Heart left ventricle (tissue), 13 donors: ENCODE results near the gene FAHD1.

Experiments used
- POLR2A ChIP-seq, 2 donors: fragments of 450-650 bp; IDR thresholded peaks; one replicate each; pipeline ENCODE4 v1.6.1; 2017; ENCODE audit warnings: antibody characterized with exemption in 2 of 2, mild to moderate bottlenecking in 2 of 2, moderate library complexity in 2 of 2
- TF ChIP-seq, protein P1 (sequence below), 12 donors: fragments of 200-600 bp; sonication (generic) in 4 of 12; IDR thresholded peaks; one replicate each; pipeline versions ENCODE4 v1.5.0 to v1.8.0; 2018 to 2022; ENCODE audit warnings: antibody characterized with exemption in 12 of 12, mild to moderate bottlenecking in 5 of 12
- donor health status: ischemic (EF 13 %, LVEDD 7.1; RV severe dilation, severe dysfunction).
- donor health status: DM: no; HTN: yes; CAD: no.
- donor health status: DM: no; HTN: no; CAD: no.
- donor health status: ischemic (EF 25% LVEDD 6.9; RV normal size, moderate dysfunction).
- donor health status: ischemic (EF 25% LVEDD 5.7; RV mildly dilated, moderate dysfunction).
- donor health status: ischemic (EF 35%, LVEDD 5.7; RV mildly dilated, moderate dysfunction).
- donor health status: nonischemic (EF 11% LVEDD 7.7; RV severe dilation, severe dysfunction).
- donor health status: DM: yes; HTN: yes; CAD: no.
- donor health status: PGD.
- donor health status: ischemic (EF 29% LVEDD 5.4; RV normal size, mild dysfunction).
- donor health status: nonischemic (EF 23%, LVEDD 6.1; RV moderate dilation, normal function).

DNA sequence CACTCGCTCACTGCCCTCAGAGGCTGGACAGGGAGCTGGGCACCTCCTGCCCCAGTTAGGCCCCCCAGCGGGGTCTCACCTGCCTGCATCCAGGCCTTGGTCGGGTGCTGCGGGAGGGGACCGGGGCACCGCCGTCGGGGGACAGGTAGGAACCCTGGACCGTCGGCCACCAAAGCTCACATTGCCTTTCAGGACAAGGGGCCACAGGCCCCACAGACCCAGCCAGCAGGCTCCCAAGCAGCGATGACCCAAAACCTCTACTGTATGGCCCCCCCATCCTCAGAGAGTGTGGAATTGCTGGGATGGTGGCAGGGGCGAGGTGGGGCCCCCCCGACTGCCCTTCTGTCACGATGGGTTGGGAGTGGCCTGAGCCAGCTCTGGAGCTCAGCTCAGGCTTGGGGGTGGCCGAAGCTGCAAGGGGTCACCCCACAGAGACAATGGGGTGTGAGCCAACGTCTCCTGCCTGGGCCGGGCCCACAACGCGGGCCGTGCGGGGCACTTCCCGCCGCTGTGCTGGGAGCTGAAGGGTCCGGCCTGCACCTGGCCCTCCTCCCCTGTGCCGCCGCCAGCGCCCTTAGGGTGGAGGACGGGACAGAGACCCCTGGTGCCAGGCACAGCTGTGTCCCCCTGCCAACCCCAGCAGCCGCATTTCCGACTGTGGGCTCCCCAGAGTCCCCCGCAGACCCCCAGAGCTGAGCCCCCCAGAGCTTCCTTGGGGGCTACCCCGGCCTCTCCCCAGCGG is 34.0 kb upstream of the FAHD1 start:
- TF ChIP-seq, protein P1, sequence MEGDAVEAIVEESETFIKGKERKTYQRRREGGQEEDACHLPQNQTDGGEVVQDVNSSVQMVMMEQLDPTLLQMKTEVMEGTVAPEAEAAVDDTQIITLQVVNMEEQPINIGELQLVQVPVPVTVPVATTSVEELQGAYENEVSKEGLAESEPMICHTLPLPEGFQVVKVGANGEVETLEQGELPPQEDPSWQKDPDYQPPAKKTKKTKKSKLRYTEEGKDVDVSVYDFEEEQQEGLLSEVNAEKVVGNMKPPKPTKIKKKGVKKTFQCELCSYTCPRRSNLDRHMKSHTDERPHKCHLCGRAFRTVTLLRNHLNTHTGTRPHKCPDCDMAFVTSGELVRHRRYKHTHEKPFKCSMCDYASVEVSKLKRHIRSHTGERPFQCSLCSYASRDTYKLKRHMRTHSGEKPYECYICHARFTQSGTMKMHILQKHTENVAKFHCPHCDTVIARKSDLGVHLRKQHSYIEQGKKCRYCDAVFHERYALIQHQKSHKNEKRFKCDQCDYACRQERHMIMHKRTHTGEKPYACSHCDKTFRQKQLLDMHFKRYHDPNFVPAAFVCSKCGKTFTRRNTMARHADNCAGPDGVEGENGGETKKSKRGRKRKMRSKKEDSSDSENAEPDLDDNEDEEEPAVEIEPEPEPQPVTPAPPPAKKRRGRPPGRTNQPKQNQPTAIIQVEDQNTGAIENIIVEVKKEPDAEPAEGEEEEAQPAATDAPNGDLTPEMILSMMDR (IDR thresholded peaks at IDR 0.05) = no peak
- no peak for TF ChIP-seq POLR2A (IDR thresholded peaks at IDR 0.05)
